ENCODE data around the gene CFD. TPM values are rescaled to one million over a fixed set of nuclear protein-coding genes. Genes with fewer than 3 reads are reported as not detected.

Gene CFD
- total and polyA plus RNA-seq, 8 donors, result 2.5 to 48.8 (median 15.0) TPM

DNA sequence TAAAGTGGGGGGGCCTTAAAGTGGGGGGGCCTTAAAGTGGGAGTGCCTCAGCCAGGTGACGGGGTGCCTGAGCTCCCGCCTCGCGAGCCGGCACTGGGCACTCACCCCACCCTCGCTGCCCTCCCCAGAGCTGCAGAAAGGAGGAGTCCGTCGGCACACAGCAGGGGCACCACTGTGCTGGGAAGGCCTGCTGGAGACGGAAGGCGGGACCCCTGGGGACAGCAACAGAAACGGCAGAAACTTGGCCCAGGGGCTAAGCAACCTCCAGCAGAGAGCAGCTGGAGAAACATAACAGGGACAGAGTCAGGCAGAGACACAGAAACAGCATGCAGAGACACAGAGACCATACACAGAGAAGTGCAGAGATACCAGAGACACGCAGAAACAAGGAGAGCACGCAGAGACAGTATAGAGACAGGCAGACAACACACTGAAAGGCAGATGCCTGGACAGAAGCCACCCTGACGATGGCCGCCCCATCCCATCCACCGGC, 7.9 kb downstream of the CFD start:
- no peak for TF ChIP-seq CTCF (IDR thresholded peaks at IDR 0.05)
- no peak for FAIRE-seq
- ATAC-seq, result no peak
- H3K4me3 ChIP-seq, result no peak overlapping the region
- peaks cover 0 to 14% (median 4%) of the 10 kb centered on the region in 3 donors for H3K36me3 ChIP-seq
- WGBS, 2 donors, result 85 to 88% methylated on average over 16 of the region's 16 CpGs
- H3K27me3 ChIP-seq, result no peaks in the 10 kb centered on the region
- no peak for DNase-seq
- peaks cover 0 to 3% (median 0%) of the 10 kb centered on the region in 3 donors for H3K4me1 ChIP-seq
- H3K9me3 ChIP-seq, result no peaks in the 10 kb centered on the region
- H3K27ac ChIP-seq, result no peak overlapping the region
- intact Hi-C loops (cut with DNase I), result loop anchor here in 2 of 3 donors (5.0 to 10.0 kb wide), 3 partner anchors 40 to 117 kb away; partner anchors contain the start of genes KISS1R (in 1 of the 2) and WDR18 (in 1 of the 2)

GRCh38 chr19:867855-868457, 8.5 kb downstream of the CFD start:
- no peaks in the 10 kb centered on the region for H3K9me3 ChIP-seq
- ATAC-seq (no peak), FAIRE-seq (no peak), DNase-seq (peak in 1 of 6 donors; percentile 78)
- peaks cover 0 to 3% (median 0%) of the 10 kb centered on the region in 3 donors for H3K4me1 ChIP-seq
- no peak overlapping the region for H3K4me3 ChIP-seq
- H3K36me3 ChIP-seq, result peaks cover 0 to 14% (median 4%) of the 10 kb centered on the region in 3 donors
- H3K27ac ChIP-seq, result no peak overlapping the region
- H3K27me3 ChIP-seq, result no peaks in the 10 kb centered on the region
- 94 to 97% methylated on average over 32 to 39 of the region's 39 CpGs for WGBS, 2 donors
- intact Hi-C loops (cut with DNase I), result loop anchor here in 2 of 3 donors (5.0 to 10.0 kb wide), 3 partner anchors 39 to 117 kb away; partner anchors contain the start of genes KISS1R (in 1 of the 2) and WDR18 (in 1 of the 2)
- TF ChIP-seq CTCF (IDR thresholded peaks at IDR 0.05), result no peak

DNA sequence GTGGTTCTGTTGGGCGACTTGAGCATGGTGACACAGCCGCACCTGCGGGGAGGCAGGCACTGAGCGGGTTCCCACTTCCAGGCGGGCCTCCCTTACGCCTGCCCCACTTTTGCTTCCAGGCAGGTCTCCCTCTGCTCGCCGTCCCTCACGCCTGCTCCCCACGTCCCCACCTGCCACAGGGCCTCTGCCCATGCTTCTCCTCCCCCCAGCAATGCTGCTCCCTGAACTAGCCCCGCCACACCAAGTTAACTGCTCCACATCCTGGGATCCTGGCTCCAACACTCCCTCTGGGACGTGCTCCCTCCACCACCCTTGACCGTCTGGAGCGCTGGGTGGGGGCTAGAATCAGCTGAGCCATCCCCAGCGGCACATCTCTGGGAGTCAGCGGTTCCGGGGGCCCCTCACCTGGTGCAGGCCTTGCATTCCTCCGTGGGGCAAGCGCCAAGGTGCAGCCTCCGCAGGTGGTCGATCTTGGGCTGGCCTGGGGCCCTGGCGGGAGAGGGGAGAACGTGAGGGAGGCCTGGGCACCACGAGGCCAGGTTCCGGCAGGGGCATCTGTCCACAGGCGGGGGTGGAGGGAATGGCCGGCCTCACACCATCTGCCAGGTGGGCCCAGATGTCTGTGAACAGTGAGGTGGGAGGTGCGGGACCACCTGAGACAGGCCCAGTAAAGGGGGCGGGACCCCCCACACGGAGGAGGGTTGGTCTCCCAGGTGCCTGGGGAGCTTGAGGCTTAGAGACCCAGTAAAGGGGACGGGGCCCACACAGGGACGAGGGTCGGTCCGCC, 9.2 kb downstream of the CFD start:
- Histone ChIP-seq H3K27ac (no peak overlapping the region), H3K9me3 (no peaks in the 10 kb centered on the region), H3K4me1 (peaks cover 0 to 3% (median 0%) of the 10 kb centered on the region in 3 donors), H3K27me3 (no peaks in the 10 kb centered on the region), H3K36me3 (peaks cover 0 to 14% (median 4%) of the 10 kb centered on the region in 3 donors), H3K4me3 (no peak overlapping the region)
- peak in 1 of 6 donors; percentile 74 for DNase-seq
- 93 to 95% methylated on average over 29 to 34 of the region's 34 CpGs for WGBS, 2 donors
- no peak for FAIRE-seq
- TF ChIP-seq CTCF (IDR thresholded peaks at IDR 0.05), result no peak
- intact Hi-C loops (cut with DNase I), result loop anchor here in 2 of 3 donors (5.0 to 10.0 kb wide), 3 partner anchors 39 to 116 kb away; partner anchors contain the start of genes KISS1R (in 1 of the 2) and WDR18 (in 1 of the 2)
- no peak for ATAC-seq

DNA sequence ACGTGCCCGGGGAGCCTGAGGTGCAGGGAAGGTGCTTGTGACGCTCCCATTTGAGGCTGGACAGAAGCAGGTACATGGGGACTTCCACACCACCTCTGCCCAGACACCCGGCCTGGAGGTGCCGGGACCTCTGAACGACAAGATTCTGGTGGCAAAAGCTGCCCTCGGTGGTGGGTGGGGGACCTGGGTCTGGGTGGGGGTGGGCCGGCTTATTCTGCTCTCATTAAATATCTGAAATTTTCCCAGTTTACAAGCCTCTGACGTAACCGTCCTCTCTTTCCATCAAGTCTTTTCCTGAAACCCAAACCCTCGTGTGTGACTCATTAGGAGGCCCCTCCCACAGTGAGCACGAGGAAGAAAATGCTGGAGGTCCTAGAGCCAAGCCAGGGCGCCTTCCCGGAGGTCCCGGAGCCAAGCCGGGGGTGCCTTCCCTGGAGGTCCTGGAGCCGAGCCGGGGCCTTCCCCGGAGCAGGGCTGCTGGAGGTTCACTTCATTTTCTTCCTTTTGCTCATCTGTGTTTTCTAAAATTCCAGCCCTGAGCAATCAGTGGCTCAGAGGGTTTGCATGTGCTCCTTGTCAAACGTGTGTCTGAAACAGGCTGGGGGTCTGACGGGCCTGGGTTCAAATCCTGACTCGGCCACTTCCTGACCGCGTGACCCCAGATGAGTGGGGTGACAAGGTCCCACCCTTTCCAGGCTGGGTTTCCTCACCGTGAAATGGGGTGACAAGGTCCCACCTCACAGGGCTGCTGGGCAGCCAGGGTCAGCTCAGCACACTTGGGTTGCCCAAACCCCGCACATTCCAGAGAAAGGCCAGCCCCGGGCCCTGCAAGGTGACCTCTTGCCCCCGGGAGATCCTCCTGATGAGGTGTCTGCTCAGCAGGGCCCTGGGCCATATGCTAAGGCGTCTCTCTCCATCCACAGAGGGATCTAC, 10.0 kb downstream of the CFD start:
- DNase-seq, result peak in 1 of 6 donors; percentile 71
- no peaks in the 10 kb centered on the region for H3K9me3 ChIP-seq
- no peaks in the 10 kb centered on the region for H3K27me3 ChIP-seq
- intact Hi-C loops (cut with DNase I), result loop anchor here in 2 of 3 donors (5.0 to 10.0 kb wide), 3 partner anchors 38 to 115 kb away; partner anchors contain the start of genes KISS1R (in 1 of the 2) and WDR18 (in 1 of the 2)
- peak in 3 of 4 donors; percentile 8 to 47 (median 42) for ATAC-seq
- TF ChIP-seq CTCF (IDR thresholded peaks at IDR 0.05), result no peak
- H3K27ac ChIP-seq, result no peak overlapping the region
- no peak overlapping the region for H3K4me3 ChIP-seq
- peaks cover 0 to 17% (median 4%) of the 10 kb centered on the region in 3 donors for H3K36me3 ChIP-seq
- no peak for FAIRE-seq
- WGBS, 2 donors, result 85 to 88% methylated on average over 26 to 29 of the region's 29 CpGs
- H3K4me1 ChIP-seq, result no peaks in the 10 kb centered on the region

All from pancreas (tissue), 10 donors.